ENCODE data around the gene MAP2K1.
A peak's percentile ranks its signal among the peaks of the same experiment; 100 is the strongest.
"Not testable (repeated sequence)": the region's sequence is repeated elsewhere in the genome, so short reads cannot be mapped to it uniquely, and the experiment has no call there.

Gene MAP2K1

DNA sequence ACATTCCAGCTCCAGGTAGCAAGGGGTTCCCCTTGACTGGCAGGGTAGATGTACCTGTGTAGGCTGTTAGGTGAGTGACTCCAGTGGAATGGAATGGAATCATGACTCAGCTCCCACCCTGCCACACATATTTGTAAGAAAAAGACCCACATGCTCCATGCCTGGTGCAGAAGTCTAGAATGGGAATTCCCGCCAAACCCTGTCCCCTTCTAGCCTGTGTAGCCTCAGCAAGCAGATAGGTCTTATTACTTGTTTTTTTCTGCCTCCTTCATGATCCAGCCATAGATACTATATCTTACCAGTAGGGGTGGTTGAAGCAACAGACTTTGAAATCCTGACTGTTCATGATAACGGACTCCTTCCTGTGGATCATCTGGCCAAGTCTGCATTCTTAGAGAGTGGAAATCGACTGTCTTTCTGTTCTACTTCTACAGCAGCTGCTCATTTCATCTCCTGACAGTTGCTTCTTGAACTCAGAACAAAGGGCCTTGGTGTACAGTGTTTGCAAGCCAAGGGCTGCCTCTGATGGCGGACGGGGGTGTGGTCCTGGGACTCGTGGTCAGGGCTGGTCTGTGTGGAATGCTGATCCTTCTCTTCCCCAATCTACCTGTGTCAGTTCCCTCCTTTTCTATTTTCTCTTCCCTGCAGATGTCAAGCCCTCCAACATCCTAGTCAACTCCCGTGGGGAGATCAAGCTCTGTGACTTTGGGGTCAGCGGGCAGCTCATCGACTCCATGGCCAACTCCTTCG is 94.6 kb downstream of the MAP2K1 start:
- DNase-seq, result no peak

DNA sequence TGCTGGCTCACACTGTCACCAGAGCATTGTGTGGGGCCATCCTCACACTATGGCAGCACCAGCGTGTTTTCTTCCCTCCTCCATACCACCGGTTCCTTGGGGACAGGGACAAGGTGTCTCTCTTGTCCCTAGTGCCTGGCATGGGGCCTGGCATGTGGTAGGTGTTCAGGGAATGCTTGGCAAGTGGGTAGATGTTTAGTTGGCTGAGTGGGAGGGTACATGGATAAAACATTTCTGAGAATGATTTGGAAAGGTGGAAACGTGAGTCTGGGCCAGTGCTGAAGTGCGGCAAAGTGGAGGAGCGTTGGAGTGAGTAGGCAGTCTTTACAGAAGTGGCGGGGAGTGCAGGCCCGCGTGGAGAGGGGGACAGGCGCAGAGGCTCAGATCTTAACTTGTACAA is 95.8 kb downstream of the MAP2K1 start:
- no peak for DNase-seq

GRCh38 chr15:66483131-66483566 is 96.4 kb downstream of the MAP2K1 start:
- DNase-seq, result no peak

DNA sequence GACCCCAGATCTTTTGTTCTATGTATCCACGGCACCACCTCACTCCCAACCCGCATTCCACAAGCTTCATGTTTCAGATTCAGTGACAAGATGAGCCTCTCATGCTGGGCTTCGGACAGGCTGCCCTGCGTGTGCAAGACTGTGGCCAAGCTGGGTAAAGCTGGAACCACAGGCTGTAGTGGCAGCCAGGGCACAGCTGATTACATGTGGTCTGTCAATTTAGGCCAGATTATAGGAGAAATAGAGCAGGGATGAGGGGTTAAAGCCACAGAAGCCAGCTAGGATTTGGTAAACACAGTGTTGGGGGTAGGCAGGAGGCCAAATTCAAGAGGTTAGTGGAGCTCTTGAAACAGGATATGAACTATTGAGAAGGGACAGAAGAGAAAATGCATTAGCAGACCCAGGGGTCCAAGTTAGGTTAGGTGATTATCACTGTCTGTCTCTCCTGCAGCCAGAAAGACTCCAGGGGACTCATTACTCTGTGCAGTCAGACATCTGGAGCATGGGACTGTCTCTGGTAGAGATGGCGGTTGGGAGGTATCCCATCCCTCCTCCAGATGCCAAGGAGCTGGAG is 97.9 kb downstream of the MAP2K1 start:
- no peak for DNase-seq

- no peak for DNase-seq
Observed at GRCh38 chr15:66486887-66487286, 100.2 kb downstream of the MAP2K1 start.

DNA sequence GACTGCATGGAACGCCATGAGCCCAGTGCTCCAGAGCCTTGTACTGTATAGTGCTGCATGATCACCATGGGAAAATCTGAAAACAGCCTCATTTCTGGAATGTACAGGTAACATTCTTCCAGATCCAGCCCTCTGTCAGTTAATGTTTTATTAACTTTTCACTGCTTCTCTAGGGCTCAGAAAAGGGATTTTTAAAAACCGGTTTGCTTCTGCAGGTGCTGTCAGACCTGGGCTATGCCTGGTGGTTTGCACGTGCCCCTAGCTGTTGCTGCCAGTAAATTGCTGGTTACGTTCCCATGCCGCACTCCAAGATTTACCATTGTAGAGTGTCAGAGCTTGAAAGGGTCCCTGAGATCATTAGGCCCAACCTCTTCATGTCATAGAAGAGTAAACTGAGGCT is 101.8 kb downstream of the MAP2K1 start:
- DNase-seq, result no peak

- DNase-seq, result no peak
Observed at GRCh38 chr15:66489179-66489791, 102.6 kb downstream of the MAP2K1 start.

- no peak for DNase-seq
Observed at GRCh38 chr15:66491846-66492245, 105.1 kb downstream of the MAP2K1 start.

- DNase-seq, result no peak
Observed at GRCh38 chr15:66494262-66494661, 107.5 kb downstream of the MAP2K1 start.

DNA sequence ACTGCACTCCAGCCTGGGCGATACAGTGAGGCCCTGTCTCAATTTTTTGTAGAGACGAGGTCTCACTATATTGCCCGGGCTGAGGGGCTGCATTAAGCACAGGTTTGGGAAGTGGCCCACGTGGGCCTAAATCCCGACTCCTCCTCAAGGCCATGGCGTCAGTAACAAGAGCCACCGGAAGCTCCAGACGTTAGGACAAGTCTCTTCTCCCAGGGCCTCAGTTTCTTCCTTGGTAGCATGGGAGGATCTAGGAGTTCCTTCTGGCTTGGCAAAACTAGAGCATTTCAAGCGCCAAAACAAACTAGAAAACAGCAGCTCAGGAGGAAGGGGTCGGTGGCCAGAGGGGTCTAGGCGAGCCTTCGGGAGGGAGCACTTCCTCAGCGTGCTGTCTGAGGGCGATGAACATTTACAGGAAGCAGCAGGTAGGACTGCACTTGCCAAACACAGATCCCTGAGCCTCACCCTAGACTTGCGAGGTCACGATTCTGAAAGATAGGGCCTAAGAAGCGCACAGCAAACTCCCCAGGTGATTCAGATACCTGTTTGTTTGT is 110.3 kb downstream of the MAP2K1 start:
- no peak for DNase-seq

DNA sequence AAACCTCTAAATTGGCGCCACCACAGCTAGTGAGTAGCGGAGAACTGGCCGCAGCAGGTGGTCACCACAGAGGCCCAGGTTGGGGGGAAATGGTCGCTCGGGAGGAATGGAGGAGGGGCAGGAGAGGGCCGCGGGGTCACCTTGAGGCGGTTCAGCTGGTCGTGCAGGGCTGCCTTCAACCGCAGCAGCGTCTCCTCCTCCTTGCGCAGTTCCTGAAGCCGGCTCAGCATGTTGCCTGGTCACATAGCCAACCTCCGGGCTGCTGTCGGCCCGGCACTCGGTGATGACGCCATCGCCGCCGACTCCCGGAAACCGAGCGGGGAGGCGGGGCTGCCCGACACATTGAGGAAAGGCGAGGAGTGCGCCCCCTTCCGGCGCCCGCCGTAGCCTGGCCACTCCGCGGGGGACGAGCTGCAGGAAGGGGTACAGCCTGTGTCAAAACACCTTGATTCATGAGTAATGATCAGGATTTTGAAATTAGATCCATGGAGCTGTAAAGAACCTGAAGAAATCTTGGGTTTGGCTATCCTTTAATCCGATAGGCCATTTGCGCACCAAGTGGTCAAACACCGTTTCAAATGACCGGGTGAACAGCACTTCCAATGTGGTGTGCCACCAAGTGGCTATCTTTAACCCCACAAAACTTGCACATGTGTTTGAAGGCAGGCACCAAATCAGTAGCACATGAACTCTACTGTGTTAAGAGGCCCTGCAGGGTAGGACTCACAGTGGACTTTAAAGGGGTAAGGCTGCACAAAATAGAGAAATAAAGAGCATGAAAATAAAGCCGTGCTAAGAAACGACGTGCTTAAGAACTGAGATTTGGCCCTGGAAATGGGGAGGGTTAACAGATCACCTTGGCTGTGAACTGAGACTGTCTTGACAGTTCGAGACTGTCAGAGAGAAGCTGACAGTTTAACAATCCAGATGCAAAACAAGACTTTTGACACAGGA is 111.1 kb downstream of the MAP2K1 start, which contains the start of gene SNAPC5:
TSS of gene SNAPC5 (minus strand) at position 261 of the 954 bp plus-strand sequence. CDS start at position 230, 31 bp downstream.
- peak; percentile 55 for DNase-seq

- no peak for DNase-seq
Observed at GRCh38 chr15:66498501-66499386, 112.0 kb downstream of the MAP2K1 start.

DNA sequence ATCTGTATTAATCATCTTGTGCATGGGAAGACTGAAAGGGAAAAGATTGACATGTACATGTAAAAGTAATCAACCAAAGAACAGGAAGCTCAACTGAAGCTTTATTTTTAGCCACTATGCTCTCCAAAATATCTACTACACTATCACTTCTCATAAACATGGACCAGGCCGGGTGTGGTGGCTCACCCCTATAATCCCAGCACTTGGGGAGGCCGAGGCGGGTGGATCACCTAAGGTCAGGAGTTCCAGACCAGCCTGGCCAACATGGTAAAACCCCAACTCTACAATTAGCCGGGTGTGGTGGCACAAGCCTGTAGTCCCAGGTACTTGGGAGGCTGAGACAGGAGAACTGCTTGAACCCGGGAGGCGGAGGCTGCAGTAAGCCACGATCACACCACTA is 113.6 kb downstream of the MAP2K1 start:
- DNase-seq, result not testable (repeated sequence)

- DNase-seq, result no peak
Observed at GRCh38 chr15:66502491-66502890, 115.8 kb downstream of the MAP2K1 start.

GRCh38 chr15:66503041-66503648 is 116.4 kb downstream of the MAP2K1 start:
- not testable (repeated sequence) for DNase-seq

GRCh38 chr15:66503780-66504562 is 117.3 kb downstream of the MAP2K1 start:
- no peak for DNase-seq

DNA sequence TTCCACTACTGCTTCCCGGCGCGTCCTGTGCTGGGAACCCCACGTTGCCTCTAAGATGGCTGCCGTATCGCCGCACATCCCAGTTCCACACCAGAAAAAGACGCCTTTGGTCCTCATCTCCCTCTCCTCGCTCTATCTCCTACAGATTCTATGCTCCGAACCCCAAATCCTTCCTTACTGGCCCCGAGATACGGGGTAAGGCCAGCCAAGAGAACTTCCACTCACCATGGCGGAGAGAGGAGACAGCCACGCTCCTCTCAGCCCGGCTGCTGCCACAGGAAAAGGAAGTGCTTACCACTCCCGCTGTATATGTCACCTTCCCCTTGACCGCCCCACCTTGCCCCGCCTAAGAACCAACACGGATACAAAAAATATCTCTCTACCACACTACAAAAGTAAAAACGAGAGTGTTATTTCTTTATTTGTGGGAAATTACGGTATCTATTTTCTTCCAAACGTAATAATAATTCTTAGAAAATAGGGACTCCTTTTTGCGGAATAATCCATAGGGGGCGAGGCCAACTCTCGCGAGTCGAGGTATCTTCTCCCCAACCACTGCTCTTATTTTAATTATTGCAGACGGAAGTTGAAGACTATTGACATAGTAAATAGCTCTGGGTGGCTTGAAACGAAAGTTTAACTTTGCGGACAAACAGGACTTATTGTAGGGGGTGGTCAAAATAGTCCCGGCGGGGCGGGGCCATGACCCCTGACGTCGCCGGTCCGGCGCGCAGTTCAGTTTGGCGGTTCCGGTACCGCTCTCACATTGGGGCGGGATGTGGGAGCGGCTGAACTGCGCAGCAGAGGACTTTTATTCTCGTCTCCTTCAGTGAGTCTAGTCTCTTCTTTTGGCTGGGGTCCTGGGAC is 118.1 kb downstream of the MAP2K1 start, which contains the start of the genes RPL4 and ZWILCH:
TSS of gene RPL4 (minus strand) at position 293 of the 867 bp plus-strand sequence. CDS start at position 228, 65 bp downstream.
TSS of gene ZWILCH (plus strand) at position 764 of the 867 bp plus-strand sequence. CDS start at position 777, 13 bp downstream.
- DNase-seq, result no peak

GRCh38 chr15:66505430-66505811 is 118.7 kb downstream of the MAP2K1 start:
- no peak for DNase-seq

- DNase-seq, result no peak
Observed at GRCh38 chr15:66505818-66506217, 119.1 kb downstream of the MAP2K1 start.
